Duodenal mucosa (tissue), 2 donors: ENCODE results near the gene ANAPC2.
A peak's percentile ranks its signal among the peaks of the same experiment; 100 is the strongest.

Experiments
- H3K27ac ChIP-seq: one replicate; pipeline ENCODE4 v1.7.0; 2013; ENCODE audit warnings: low read depth, low read length
- H3K27me3 ChIP-seq, 2 donors: one replicate each; pipeline ENCODE4 v1.7.0; 2013; ENCODE audit warnings: low read length in 2 of 2, control low read depth in 1 of 2; ENCODE audit not compliant: insufficient read depth in 2 of 2, control insufficient read depth in 1 of 2
- H3K36me3 ChIP-seq, 2 donors: one replicate each; pipeline ENCODE4 v1.7.0; 2013; ENCODE audit warnings: low read length in 2 of 2, control low read depth in 1 of 2; ENCODE audit not compliant: insufficient read depth in 2 of 2, control insufficient read depth in 1 of 2
- H3K4me1 ChIP-seq, 2 donors: one replicate each; pipeline ENCODE4 v1.7.0; 2013; ENCODE audit warnings: low read length in 2 of 2, control low read depth in 1 of 2; ENCODE audit not compliant: insufficient read depth in 2 of 2, control insufficient read depth in 1 of 2
- H3K4me3 ChIP-seq, 2 donors: one replicate each; pipeline ENCODE4 v1.7.0; 2013; ENCODE audit warnings: low read length in 2 of 2, low read depth in 1 of 2
- H3K9ac ChIP-seq, 2 donors: one replicate each; pipeline ENCODE4 v1.7.0; 2013; ENCODE audit warnings: low read length in 2 of 2, low read depth in 1 of 2
- H3K9me3 ChIP-seq, 2 donors: one replicate each; pipeline ENCODE4 v1.7.0; 2013; ENCODE audit warnings: low read length in 2 of 2, control low read depth in 1 of 2; ENCODE audit not compliant: control insufficient read depth in 1 of 2

ANAPC2 gene

DNA sequence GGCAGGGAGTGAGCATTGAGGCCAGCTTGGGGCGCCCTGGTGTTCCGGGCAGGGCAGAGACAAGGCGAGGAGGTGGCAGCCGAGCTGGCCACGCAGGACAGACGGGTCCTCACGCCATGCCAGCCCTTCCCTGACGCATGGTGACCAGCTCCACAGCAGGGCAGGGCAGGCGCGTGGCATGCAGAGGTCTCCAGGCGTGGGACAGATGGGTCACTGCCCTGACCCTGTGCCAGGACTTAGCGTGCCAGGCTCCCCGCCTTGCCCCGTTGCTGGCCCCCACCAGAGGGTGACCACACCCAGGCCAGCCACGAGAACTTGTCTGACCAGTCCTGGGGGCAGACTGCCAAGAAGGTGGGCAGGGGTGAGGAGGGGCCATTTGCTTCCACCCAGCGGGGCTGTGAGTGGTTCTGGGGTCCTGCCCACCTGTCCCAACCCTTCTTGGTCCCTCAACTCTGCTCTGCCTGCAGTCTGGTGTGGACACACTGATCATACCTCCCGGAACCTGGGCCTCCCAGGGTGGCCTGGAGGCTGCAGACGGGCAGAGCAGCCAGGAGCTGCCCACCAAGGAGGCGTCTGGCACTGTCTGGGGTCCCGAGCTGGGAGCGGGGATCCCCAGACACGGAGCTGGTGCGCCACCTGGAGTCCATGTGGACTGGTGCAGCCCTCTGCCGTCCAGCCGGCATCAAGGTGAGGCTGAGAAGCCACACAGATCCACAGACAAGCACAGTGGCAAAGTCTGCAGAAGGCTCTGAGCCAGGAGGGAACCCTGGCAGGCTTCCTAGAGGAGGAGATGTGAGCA, 38.9 kb upstream of the ANAPC2 start, which contains the start of gene RNF224:
RNF224 (plus strand) TSS at position 449 of the 799 bp plus-strand sequence. CDS start 834 bp downstream, outside the sequence.
- no peak within 1 kb of the TSS for H3K4me3 ChIP-seq
- H3K36me3 ChIP-seq = no peaks in the 10 kb centered on the region
- H3K9me3 ChIP-seq = no peaks in the 10 kb centered on the region
- H3K27me3 ChIP-seq = peaks cover 11 to 17% of the 10 kb centered on the region in 2 donors
- H3K4me1 ChIP-seq = peaks cover 34 to 63% of the 10 kb centered on the region in 2 donors
- no peak within 1 kb of the TSS for H3K27ac ChIP-seq
- H3K9ac ChIP-seq = peak within 1 kb of the TSS in 1 of 2 donors; percentile 7

DNA sequence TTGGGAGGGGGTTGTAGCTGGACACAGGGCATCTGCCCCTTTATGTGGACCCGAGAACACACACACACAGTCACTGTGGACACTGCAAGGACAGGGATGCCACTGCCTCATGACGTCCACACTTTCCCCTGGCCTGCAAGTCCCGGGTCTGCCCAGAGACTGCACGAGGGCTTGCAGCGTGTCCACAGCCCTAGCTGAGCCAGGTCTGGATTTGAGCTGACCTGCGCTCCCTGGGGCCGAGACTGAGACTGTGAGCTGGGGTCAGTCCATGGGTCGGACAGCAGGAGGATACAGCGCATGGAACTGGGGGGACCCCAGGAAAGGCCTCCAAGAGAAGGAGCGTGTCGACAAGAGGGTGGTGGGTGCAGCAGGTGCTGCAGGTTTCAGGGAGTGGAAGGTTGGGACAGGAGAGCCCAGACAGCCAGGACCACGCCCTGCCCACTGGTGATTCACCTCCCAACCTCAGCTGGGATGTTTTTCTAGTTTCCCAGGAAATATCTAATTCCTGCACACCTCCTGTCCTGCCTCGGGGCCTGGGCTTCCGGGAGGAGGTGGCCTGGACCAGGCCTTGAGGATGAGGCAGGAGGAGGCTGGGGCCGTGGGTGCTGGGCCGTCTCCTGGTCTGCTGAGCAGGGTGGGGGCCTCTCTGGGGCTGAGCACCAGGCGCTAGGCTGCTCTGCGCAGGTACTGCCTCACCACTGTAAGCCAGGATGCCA, 38.1 kb upstream of the ANAPC2 start:
- Histone ChIP-seq H3K4me1 (peaks cover 34 to 58% of the 10 kb centered on the region in 2 donors), H3K4me3 (no peak overlapping the region), H3K36me3 (no peaks in the 10 kb centered on the region), H3K27me3 (peaks cover 4 to 12% of the 10 kb centered on the region in 2 donors), H3K9me3 (no peaks in the 10 kb centered on the region), H3K9ac (no peak overlapping the region), H3K27ac (no peak overlapping the region)

DNA sequence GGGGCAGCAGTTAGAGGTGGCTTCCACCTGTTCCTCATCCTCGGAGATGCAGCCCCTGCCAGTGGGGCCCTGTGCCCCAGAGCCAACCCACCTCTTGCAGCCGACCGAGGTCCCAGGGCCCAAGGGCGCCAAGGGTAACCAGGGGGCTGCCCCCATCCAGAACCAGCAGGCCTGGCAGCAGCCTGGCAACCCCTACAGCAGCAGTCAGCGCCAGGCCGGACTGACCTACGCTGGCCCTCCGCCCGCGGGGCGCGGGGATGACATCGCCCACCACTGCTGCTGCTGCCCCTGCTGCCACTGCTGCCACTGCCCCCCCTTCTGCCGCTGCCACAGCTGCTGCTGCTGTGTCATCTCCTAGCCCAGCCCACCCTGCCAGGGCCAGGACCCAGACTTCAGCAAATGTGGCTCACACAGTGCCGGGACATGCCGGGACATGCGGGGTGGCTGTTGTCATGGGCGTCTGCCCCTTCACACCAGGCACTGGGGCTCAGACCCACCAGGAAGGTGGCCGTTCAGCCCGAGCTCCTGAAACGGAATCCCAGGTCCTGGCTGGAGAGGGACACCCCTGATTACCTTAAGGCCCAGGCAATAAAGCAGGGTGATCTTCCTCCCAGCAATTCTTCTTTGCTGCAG, 37.5 kb upstream of the ANAPC2 start:
- Histone ChIP-seq H3K9ac (no peak overlapping the region), H3K9me3 (no peaks in the 10 kb centered on the region), H3K4me1 (peaks cover 27 to 51% of the 10 kb centered on the region in 2 donors), H3K4me3 (no peak overlapping the region), H3K36me3 (no peaks in the 10 kb centered on the region), H3K27ac (no peak overlapping the region), H3K27me3 (peaks cover 4 to 12% of the 10 kb centered on the region in 2 donors)

DNA sequence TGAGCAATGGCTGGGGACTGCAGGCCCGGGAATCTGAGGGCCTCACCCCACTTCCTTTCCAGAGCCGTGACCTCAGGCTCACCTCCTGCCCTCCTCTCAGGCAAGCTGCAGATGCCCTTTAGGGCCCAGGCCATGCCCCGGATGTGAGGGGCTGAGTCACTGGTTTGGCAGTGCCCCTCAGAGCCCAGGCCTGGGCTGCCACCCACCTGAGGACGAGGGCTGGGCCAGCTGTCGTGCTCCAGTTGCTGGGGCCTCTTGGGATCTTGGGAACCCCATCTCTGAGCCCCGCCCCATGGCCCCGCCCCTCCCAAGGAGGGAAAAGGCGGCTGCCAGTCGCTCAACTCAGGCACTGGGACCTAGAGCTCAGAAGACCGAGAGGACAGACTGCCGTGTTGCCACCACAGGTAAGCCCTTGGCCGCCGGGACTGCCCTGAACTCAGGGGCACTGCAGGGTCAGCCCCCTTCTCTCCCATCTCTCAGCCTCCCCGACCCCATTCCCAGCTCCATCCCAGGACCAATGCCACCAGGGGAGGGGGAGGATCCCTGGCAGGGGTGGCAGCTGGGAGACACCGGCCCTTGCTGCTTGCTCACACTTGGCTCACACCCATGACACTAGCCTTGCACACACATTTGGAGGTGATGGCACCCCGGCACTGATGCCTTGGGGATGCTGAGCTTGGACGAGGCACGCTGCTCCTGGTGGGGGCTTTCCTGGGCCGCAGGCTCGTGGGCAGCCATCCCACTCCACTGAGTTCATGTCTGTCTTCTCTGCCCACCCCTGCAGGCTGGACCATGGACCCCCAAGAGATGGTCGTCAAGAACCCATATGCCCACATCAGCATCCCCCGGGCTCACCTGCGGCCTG, 36.7 kb upstream of the ANAPC2 start, which contains the start of gene CYSRT1:
CYSRT1 (plus strand) TSS at position 345 of the 865 bp plus-strand sequence; CDS start at position 793, 448 bp downstream.
- Histone ChIP-seq H3K9ac (peak within 1 kb of the TSS; percentile 91 to 92), H3K27ac (no peak within 1 kb of the TSS), H3K27me3 (peaks cover 4 to 12% of the 10 kb centered on the region in 2 donors), H3K36me3 (no peaks in the 10 kb centered on the region), H3K9me3 (no peaks in the 10 kb centered on the region), H3K4me1 (peaks cover 19 to 43% of the 10 kb centered on the region in 2 donors), H3K4me3 (peak within 1 kb of the TSS; percentile 80 to 86)

- H3K4me1 ChIP-seq = peaks cover 20 to 48% of the 10 kb centered on the region in 2 donors
- peak overlapping the region; percentile 80 to 86 for H3K4me3 ChIP-seq
- H3K27ac ChIP-seq = peak overlapping the region; percentile 85
- H3K27me3 ChIP-seq = peaks cover 0 to under 1% of the 10 kb centered on the region in 2 donors
- no peaks in the 10 kb centered on the region for H3K36me3 ChIP-seq
- H3K9ac ChIP-seq = peak overlapping the region; percentile 91 to 92
- no peaks in the 10 kb centered on the region for H3K9me3 ChIP-seq
These were observed 35.0 kb upstream of the ANAPC2 start for GRCh38 chr9:137223078-137223970.

DNA sequence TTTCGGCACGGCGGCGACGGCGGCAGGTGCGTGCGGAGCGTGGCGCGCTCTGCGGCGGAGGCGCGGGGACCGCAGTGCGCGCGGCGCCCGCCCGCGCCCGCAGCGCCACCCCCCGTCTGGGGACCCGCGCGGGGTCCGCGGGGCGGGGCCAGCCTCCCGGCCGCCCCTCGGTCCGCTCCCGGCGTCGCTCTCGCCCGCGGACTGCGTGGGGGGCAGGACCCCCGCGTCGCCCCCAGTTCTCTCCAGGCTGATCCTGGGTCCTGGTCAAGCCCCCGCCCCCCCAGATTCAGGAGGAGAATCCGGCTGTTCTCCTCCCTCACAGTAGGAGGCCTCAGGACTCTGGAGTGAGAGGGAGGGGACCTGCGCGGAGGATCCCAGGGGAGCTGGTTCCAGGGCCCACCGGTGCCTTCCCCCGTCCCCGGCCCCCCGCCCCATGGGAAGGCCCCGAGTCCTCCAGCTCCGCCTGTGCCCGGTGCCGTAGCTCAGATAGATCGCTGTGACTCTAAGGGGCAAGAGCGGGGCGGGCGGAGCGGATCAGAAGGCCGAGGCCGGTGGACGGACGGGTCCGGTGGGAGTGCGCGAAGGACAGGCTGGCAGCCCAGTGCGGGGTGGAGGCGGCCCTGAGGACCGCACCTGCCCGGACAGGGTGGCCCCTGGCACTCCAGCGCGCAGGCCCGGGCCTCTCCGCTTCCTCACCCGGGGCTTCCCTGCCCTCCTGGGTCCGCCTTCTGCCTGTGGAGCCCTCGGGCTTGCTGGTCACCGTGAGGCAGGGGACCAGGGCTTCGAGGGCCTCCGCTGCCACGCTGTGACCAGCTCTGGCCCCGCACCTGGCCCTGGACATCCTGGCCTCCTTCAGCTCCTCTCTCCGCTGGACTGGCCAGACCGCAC, 34.1 kb upstream of the ANAPC2 start, which contains the start of gene RNF208:
RNF208 (minus strand) TSS at position 51 of the 888 bp plus-strand sequence. CDS start 1,028 bp downstream, outside the sequence.
- no peaks in the 10 kb centered on the region for H3K9me3 ChIP-seq

GRCh38 chr9:137221506-137222111, 33.2 kb upstream of the ANAPC2 start:
- Histone ChIP-seq H3K27me3 (no peaks in the 10 kb centered on the region), H3K4me1 (peaks cover 13 to 57% of the 10 kb centered on the region in 2 donors), H3K36me3 (no peaks in the 10 kb centered on the region), H3K4me3 (peak overlapping the region in 1 of 2 donors; percentile 36), H3K9ac (no peak overlapping the region), H3K9me3 (no peaks in the 10 kb centered on the region), H3K27ac (no peak overlapping the region)

More for the DNA sequence above, 34.1 kb upstream of the ANAPC2 start, which contains the start of gene RNF208:
- Histone ChIP-seq H3K27me3 (no peaks in the 10 kb centered on the region), H3K9ac (peak within 1 kb of the TSS; percentile 66 to 86), H3K4me3 (peak within 1 kb of the TSS; percentile 74 to 80), H3K4me1 (peaks cover 18 to 54% of the 10 kb centered on the region in 2 donors), H3K27ac (peak within 1 kb of the TSS; percentile 85), H3K36me3 (no peaks in the 10 kb centered on the region)

GRCh38 chr9:137221095-137221505, 32.7 kb upstream of the ANAPC2 start:
- H3K9ac ChIP-seq = no peak overlapping the region
- no peaks in the 10 kb centered on the region for H3K9me3 ChIP-seq
- peaks cover 13 to 58% of the 10 kb centered on the region in 2 donors for H3K4me1 ChIP-seq
- H3K27ac ChIP-seq = no peak overlapping the region
- H3K36me3 ChIP-seq = peaks cover 0 to 2% of the 10 kb centered on the region in 2 donors
- H3K4me3 ChIP-seq = no peak overlapping the region
- no peaks in the 10 kb centered on the region for H3K27me3 ChIP-seq
